Sigmoid colon (tissue), 7 donors: Measurements from ENCODE around the gene ADGRV1. TPM values are rescaled to one million over a fixed set of nuclear protein-coding genes. Genes with fewer than 3 reads are reported as not detected.
"Not testable (repeated sequence)": the region's sequence is repeated elsewhere in the genome, so short reads cannot be mapped to it uniquely, and the experiment has no call there.

Experiments used
- DNase-seq: peaks from one replicate; pipeline ENCODE4 v3.0.0-alpha.2; 2019
- H3K27ac ChIP-seq, 4 donors: fragments of 200-600 bp; sonication (generic); one replicate each; pipeline ENCODE4 v1.5.1; 2016 to 2019; ENCODE audit warnings: mild to moderate bottlenecking in 1 of 4
- H3K27me3 ChIP-seq, 3 donors: fragments of 200-600 bp; sonication (generic); one replicate each; pipeline ENCODE4 v1.5.1; 2019; ENCODE audit warnings: mild to moderate bottlenecking in 1 of 3
- H3K36me3 ChIP-seq, 4 donors: fragments of 200-600 bp; sonication (generic); one replicate each; pipeline ENCODE4 v1.5.1; 2016 to 2019
- H3K4me1 ChIP-seq, 4 donors: fragments of 200-600 bp; sonication (generic); one replicate each; pipeline ENCODE4 v1.5.1; 2017 to 2019
- H3K4me3 ChIP-seq, 4 donors: fragments of 200-600 bp; sonication (generic); one replicate each; pipeline ENCODE4 v1.5.1; 2017 to 2019; ENCODE audit warnings: mild to moderate bottlenecking in 2 of 4, moderate library complexity in 1 of 4
- H3K9me3 ChIP-seq, 4 donors: fragments of 200-600 bp in 3 of 4; sonication (generic) in 3 of 4; one replicate each; pipeline versions ENCODE4 v1.5.1 to v1.6.1; 2013 to 2019
- EP300 ChIP-seq, 4 donors: sonication (generic); formaldehyde crosslinking; IDR thresholded peaks; one replicate each; pipeline ENCODE4 v1.6.1; 2017; ENCODE audit warnings: antibody characterized with exemption in 4 of 4
- POLR2A ChIP-seq, 2 donors: fragments of 450-650 bp; IDR thresholded peaks; one replicate each; pipeline ENCODE4 v1.6.1; 2016; ENCODE audit warnings: antibody characterized with exemption in 2 of 2, mild to moderate bottlenecking in 2 of 2, moderate library complexity in 2 of 2
- POLR2AphosphoS5 ChIP-seq, 4 donors: sonication (generic); formaldehyde crosslinking; IDR thresholded peaks; one replicate each; pipeline ENCODE4 v1.6.1; 2017; ENCODE audit warnings: antibody characterized with exemption in 4 of 4
- WGBS, 2 donors: extraction: QIAGEN DNeasy Blood & Tissue Kit; methylation state at CpG; one replicate each; pipeline ENCODE4 v1.1.7; 2013; 5-methylcytosine and 5-hydroxymethylcytosine counted together
- intact Hi-C: fragments of 100-400 bp; cut with DNase I; formaldehyde crosslinking; loops from one replicate; pipeline ENCODE4 v1.15.1; 2023
- polyA plus RNA-seq, 3 donors: library from polyadenylated mRNA; stranded (reverse); fragments of 200-250 nt; gene quantifications; one replicate each; pipeline ENCODE4 v1.2.3, GENCODE V29; 2013
- total RNA-seq, 4 donors: library from RNA; depleted of rRNA; stranded (reverse); fragments of >200 nt; gene quantifications; one replicate each; pipeline ENCODE4 v1.1.0, GENCODE V29; 2016
- TF ChIP-seq, protein P1 (sequence below), 4 experiments: fragments of 450-650 bp in 3 of 4; fragments of 200-600 bp in 1 of 4; IDR thresholded peaks; one replicate each; pipeline ENCODE4 v1.5.1; 2016 to 2019; ENCODE audit warnings: antibody characterized with exemption in 4 of 4, mild to moderate bottlenecking in 3 of 4, moderate library complexity in 2 of 4
- donor health status: healthy with polysubstance abuse.
- donor health status: Bipolar disorder and iron deficiency.
- donor health status: healthy.

The ADGRV1 gene
- total and polyA plus RNA-seq, 7 donors: 0.54 to 2.1 (median 0.74) TPM; not detected in 1

DNA sequence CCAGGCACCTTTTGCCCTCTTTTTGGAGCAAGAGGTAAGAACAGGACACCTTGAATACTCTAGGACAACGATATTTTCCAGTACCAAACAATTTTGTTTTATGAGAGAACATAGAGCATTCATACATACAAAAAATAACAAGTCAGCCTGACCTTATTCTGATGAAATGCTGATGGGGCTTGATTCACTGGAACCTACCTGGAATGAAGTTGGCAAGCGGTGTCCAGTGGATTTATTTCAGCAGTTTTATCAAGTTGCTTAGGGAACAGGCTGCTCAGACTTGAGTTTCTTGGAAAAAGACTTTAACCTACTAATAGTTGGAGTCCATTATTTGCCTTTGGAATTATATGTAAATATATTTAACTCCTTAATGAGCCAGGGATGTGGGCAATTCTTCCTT is 502.5 kb downstream of the ADGRV1 start:
- H3K4me1 ChIP-seq: peaks cover 0 to 34% (median 25%) of the 10 kb centered on the region in 4 donors
- no peak for DNase-seq
- H3K36me3 ChIP-seq: no peaks in the 10 kb centered on the region
- H3K4me3 ChIP-seq: no peak overlapping the region
- WGBS, 2 donors: 88 to 90% methylated on average over 2 of the region's 2 CpGs
- no peaks in the 10 kb centered on the region for H3K9me3 ChIP-seq
- TF ChIP-seq POLR2AphosphoS5 (IDR thresholded peaks at IDR 0.05) (no peak), EP300 (IDR thresholded peaks at IDR 0.05) (no peak), POLR2A (IDR thresholded peaks at IDR 0.05) (no peak)
- TF ChIP-seq, protein P1, sequence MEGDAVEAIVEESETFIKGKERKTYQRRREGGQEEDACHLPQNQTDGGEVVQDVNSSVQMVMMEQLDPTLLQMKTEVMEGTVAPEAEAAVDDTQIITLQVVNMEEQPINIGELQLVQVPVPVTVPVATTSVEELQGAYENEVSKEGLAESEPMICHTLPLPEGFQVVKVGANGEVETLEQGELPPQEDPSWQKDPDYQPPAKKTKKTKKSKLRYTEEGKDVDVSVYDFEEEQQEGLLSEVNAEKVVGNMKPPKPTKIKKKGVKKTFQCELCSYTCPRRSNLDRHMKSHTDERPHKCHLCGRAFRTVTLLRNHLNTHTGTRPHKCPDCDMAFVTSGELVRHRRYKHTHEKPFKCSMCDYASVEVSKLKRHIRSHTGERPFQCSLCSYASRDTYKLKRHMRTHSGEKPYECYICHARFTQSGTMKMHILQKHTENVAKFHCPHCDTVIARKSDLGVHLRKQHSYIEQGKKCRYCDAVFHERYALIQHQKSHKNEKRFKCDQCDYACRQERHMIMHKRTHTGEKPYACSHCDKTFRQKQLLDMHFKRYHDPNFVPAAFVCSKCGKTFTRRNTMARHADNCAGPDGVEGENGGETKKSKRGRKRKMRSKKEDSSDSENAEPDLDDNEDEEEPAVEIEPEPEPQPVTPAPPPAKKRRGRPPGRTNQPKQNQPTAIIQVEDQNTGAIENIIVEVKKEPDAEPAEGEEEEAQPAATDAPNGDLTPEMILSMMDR (IDR thresholded peaks at IDR 0.05): no peak
- intact Hi-C loops: no loop called here
- H3K27ac ChIP-seq: no peak overlapping the region
- H3K27me3 ChIP-seq: no peaks in the 10 kb centered on the region

DNA sequence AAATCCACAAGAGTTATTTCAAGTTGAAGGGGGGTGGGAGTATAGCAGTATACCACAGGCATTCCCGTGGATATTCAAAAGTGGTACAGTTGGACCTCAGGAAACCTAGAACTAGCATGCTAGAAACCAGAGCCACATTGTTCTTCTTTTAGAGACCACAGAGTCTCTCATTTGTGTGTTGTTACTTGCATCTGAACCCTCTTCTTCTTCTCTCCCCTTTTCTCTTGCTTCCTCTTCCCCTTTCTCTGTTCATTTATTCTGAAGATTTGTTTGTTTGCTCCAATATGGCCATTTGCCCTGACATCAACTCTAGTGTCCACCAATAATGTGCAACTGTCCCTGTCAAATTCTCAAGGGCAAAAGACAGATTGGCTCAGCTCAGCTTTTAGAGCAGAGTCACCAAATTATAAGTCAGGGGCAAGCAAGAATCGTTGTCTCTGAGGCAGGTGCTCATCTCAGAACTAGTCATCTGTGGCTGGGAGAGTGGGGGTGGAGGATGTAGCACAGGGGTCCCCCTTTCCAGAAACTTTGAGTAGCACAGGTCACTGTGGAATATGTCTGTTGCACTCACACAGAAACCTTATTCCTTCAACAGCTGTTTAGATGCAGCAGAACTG is 503.5 kb downstream of the ADGRV1 start:
- H3K27ac ChIP-seq: no peak overlapping the region
- H3K27me3 ChIP-seq: no peaks in the 10 kb centered on the region
- TF ChIP-seq POLR2A (IDR thresholded peaks at IDR 0.05) (no peak), POLR2AphosphoS5 (IDR thresholded peaks at IDR 0.05) (no peak), EP300 (IDR thresholded peaks at IDR 0.05) (no peak)
- TF ChIP-seq, protein P1 (IDR thresholded peaks at IDR 0.05): no peak
- H3K4me1 ChIP-seq: peaks cover 0 to 34% (median 25%) of the 10 kb centered on the region in 4 donors
- no peaks in the 10 kb centered on the region for H3K9me3 ChIP-seq
- H3K36me3 ChIP-seq: no peaks in the 10 kb centered on the region
- intact Hi-C loops: no loop called here
- DNase-seq: no peak
- 45 to 55% methylated on average over 2 of the region's 2 CpGs for WGBS, 2 donors
- H3K4me3 ChIP-seq: no peak overlapping the region

DNA sequence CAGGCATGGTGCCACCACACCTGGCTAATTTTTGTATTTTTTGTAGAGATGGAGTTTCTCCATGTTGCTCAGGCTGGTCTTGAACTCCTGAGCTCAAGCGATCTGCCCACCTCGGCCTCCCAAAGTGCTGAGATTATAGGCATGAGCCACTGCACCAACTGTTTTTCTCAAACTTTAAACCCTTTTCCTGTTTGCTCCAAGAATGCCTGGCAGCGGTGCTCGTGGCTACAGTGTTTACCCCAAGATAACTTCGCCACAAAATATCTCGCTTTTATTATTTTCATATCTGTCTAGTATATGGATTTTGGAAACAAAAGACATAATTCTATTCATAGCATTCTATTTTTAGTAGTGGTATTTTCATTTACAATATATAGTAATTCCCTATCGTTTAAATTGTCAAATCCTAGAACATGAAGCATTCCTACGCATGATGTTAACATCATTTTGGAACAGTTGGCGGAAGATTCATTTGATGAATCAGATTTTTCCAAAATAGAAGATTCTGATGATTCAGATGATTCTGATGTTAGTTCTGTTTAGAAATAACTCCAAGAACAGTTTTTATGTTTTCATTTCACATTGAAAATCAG is 504.6 kb downstream of the ADGRV1 start:
- intact Hi-C loops, H3K9me3 ChIP-seq, H3K36me3 ChIP-seq, DNase-seq, H3K4me3 ChIP-seq, H3K27me3 ChIP-seq: not testable (repeated sequence)
- WGBS, 2 donors: 63 to 79% methylated on average over 9 of the region's 9 CpGs
- Histone ChIP-seq H3K4me1 (peaks cover 0 to 30% (median 21%) of the 10 kb centered on the region in 4 donors), H3K27ac (peak overlapping the region in 2 of 4 donors; percentile 24 to 60)

DNA sequence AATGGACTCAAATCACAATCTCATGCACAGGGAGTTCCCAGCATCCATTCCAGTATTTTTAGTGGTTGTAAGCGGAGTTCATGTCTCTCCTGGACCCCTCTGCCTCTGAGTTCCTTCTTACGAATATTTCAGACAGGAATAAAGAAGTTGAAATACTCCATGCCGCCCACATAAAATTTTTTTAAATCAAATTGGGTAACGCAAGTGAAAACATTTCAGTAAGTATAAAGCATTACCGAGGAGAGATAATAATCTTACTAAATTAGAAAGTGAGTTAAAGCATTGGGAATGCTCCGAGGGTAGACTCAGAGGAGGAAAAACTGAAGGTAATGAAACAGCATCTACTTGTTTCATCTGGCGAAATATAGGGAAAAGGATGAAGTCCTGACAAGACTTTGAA is 506.9 kb downstream of the ADGRV1 start:
- intact Hi-C loops: no loop called here
- no peaks in the 10 kb centered on the region for H3K27me3 ChIP-seq
- peak overlapping the region in 1 of 4 donors; percentile 9 for H3K4me3 ChIP-seq
- H3K36me3 ChIP-seq: no peaks in the 10 kb centered on the region
- no peak for DNase-seq
- peak overlapping the region in 3 of 4 donors; percentile 46 to 69 (median 58) for H3K27ac ChIP-seq
- peaks cover 0 to 17% (median 10%) of the 10 kb centered on the region in 4 donors for H3K4me1 ChIP-seq
- WGBS, 2 donors: 88 to 93% methylated on average over 7 of the region's 7 CpGs
- H3K9me3 ChIP-seq: no peaks in the 10 kb centered on the region
- TF ChIP-seq POLR2AphosphoS5 (IDR thresholded peaks at IDR 0.05): no peak
- TF ChIP-seq EP300 (IDR thresholded peaks at IDR 0.05): no peak
- no peak for TF ChIP-seq POLR2A (IDR thresholded peaks at IDR 0.05)
- TF ChIP-seq, protein P1 (IDR thresholded peaks at IDR 0.05): no peak

DNA sequence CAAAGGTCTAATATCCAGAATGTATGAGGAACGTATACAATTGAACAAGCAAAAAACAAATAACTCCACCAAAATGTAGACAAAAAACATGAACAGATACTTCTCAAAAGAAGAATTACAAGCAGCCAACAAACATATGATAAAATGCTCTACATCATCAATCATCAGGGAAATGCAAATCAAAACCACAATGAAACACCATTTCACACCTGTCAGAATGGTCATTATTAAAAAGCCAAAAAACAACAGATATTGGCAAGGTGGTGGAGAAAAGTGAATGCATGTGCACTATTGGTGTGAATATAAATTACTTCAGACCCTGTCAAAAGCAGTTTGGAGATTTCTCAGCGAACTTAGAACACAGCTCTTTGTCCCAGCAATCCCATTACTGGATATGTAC is 510.8 kb downstream of the ADGRV1 start:
- TF ChIP-seq, protein P1 (IDR thresholded peaks at IDR 0.05): no peak
- TF ChIP-seq EP300 (IDR thresholded peaks at IDR 0.05): no peak
- TF ChIP-seq POLR2A (IDR thresholded peaks at IDR 0.05): no peak
- TF ChIP-seq POLR2AphosphoS5 (IDR thresholded peaks at IDR 0.05): no peak
- intact Hi-C loops: no loop called here
- no peak for DNase-seq
- no peaks in the 10 kb centered on the region for H3K27me3 ChIP-seq
- H3K9me3 ChIP-seq: no peaks in the 10 kb centered on the region
- H3K4me1 ChIP-seq: peaks cover 0 to 35% (median 22%) of the 10 kb centered on the region in 4 donors
- H3K36me3 ChIP-seq: no peaks in the 10 kb centered on the region
- no peak overlapping the region for H3K27ac ChIP-seq
- 93 to 95% methylated on average over 2 of the region's 2 CpGs for WGBS, 2 donors
- no peak overlapping the region for H3K4me3 ChIP-seq
